Gastroesophageal sphincter (tissue), 4 donors: ENCODE results near the gene NUCB1. TPM values are rescaled to one million over a fixed set of nuclear protein-coding genes. Genes with fewer than 3 reads are reported as not detected.

Source experiments
- ATAC-seq: fragments of 150-250 bp; one replicate; pipeline ENCODE4 v1.9.1; 2016; ENCODE audit warnings: mild to moderate bottlenecking, moderate library complexity
- H3K27ac ChIP-seq, 4 donors: fragments of 200-600 bp; sonication (generic) in 3 of 4; 1 replicate in 3 of 4; 2 replicates in 1 of 4; pipeline ENCODE4 v1.5.1; 2016 to 2019
- H3K27me3 ChIP-seq: fragments of 200-600 bp; sonication (generic); one replicate; pipeline ENCODE4 v1.5.1; 2019
- H3K36me3 ChIP-seq, 2 donors: fragments of 200-600 bp; sonication (generic); one replicate each; pipeline ENCODE4 v1.5.1; 2019; ENCODE audit warnings: control low read depth in 1 of 2
- H3K4me1 ChIP-seq, 3 donors: fragments of 200-600 bp; sonication (generic); 1 replicate in 2 of 3; 2 replicates in 1 of 3; pipeline ENCODE4 v1.5.1; 2016 to 2019; ENCODE audit warnings: control low read depth in 2 of 3
- H3K4me3 ChIP-seq, 2 donors: fragments of 200-600 bp; sonication (generic); one replicate each; pipeline ENCODE4 v1.5.1; 2019; ENCODE audit warnings: mild to moderate bottlenecking in 1 of 2, moderate library complexity in 1 of 2
- H3K9me3 ChIP-seq, 3 donors: fragments of 200-600 bp; sonication (generic); one replicate each; pipeline ENCODE4 v1.5.1; 2017 to 2019; ENCODE audit warnings: control low read depth in 2 of 3
- EP300 ChIP-seq: sonication (generic); formaldehyde crosslinking; IDR thresholded peaks from one replicate; pipeline ENCODE4 v1.6.1; 2017; ENCODE audit warnings: antibody characterized with exemption, mild to moderate bottlenecking
- POLR2A ChIP-seq, 2 donors: fragments of 450-650 bp; IDR thresholded peaks; one replicate each; pipeline ENCODE4 v1.6.1; 2017; ENCODE audit warnings: antibody characterized with exemption in 2 of 2, mild to moderate bottlenecking in 2 of 2, moderate library complexity in 1 of 2
- POLR2AphosphoS5 ChIP-seq: sonication (generic); formaldehyde crosslinking; IDR thresholded peaks from one replicate; pipeline ENCODE4 v1.6.1; 2017; ENCODE audit warnings: antibody characterized with exemption
- WGBS, 2 donors: methylation state at CpG; one replicate each; pipeline ENCODE4 v1.1.5; 2018; ENCODE audit warnings: low coverage in 1 of 2; 5-methylcytosine and 5-hydroxymethylcytosine counted together
- total RNA-seq, 4 donors: library from RNA; depleted of rRNA; stranded (reverse); fragments of >200 nt; gene quantifications; one replicate each; pipeline ENCODE4 v1.1.0, GENCODE V29; 2016
- TF ChIP-seq, protein P1 (sequence below), 4 experiments: fragments of 200-600 bp in 2 of 4; fragments of 450-650 bp in 2 of 4; sonication (generic) in 1 of 4; IDR thresholded peaks; one replicate each; pipeline ENCODE4 v1.5.1; 2017 to 2019; ENCODE audit warnings: antibody characterized with exemption in 4 of 4, mild to moderate bottlenecking in 2 of 4, moderate library complexity in 2 of 4

The NUCB1 gene
- total RNA-seq, 4 donors from 2014 or later: 188 to 326 (median 279) TPM

DNA sequence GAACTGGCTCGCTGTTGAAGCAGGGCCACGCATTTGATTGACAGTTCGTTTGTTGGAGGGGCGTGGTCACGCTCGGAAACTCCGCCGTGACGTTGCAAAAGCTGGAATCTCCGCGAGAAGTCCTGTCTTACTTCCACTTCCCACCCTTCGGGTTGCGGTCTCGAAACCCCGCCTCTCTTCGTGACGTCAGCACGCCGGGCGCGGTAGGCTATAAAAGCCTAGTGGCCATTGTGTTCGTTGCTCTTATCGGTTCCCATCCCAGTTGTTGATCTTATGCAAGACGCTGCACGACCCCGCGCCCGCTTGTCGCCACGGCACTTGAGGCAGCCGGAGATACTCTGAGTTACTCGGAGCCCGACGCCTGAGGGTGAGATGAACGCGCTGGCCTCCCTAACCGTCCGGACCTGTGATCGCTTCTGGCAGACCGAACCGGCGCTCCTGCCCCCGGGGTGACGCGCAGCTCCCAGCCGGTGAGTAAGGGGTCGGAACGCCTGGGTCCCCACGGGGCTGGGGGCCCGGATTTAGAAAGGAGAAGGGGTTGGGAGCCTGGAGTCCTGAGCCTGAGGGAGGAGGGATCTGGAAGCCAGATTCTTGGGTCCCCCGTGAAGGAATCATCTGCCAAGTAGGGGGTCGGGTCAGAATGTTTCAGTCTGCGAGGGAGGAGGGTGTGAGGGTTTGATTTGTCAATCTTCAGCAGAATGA lies 27.8 kb upstream of the NUCB1 start, which contains the start of gene PPP1R15A:
PPP1R15A (plus strand) TSS at position 240 of the 702 bp plus-strand sequence. CDS start 813 bp downstream, outside the sequence.
- peaks cover 0 to 72% (median 26%) of the 10 kb centered on the region in 3 donors for H3K4me1 ChIP-seq
- TF ChIP-seq POLR2A (IDR thresholded peaks at IDR 0.05) (peak; percentile 99), EP300 (no peak), POLR2AphosphoS5 (peak; percentile 100)
- TF ChIP-seq, protein P1, sequence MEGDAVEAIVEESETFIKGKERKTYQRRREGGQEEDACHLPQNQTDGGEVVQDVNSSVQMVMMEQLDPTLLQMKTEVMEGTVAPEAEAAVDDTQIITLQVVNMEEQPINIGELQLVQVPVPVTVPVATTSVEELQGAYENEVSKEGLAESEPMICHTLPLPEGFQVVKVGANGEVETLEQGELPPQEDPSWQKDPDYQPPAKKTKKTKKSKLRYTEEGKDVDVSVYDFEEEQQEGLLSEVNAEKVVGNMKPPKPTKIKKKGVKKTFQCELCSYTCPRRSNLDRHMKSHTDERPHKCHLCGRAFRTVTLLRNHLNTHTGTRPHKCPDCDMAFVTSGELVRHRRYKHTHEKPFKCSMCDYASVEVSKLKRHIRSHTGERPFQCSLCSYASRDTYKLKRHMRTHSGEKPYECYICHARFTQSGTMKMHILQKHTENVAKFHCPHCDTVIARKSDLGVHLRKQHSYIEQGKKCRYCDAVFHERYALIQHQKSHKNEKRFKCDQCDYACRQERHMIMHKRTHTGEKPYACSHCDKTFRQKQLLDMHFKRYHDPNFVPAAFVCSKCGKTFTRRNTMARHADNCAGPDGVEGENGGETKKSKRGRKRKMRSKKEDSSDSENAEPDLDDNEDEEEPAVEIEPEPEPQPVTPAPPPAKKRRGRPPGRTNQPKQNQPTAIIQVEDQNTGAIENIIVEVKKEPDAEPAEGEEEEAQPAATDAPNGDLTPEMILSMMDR (IDR thresholded peaks at IDR 0.05): peak in 3 of 4 experiments; percentile 16 to 63 (median 62)
- H3K27me3 ChIP-seq: no peaks in the 10 kb centered on the region
- ATAC-seq: peak; percentile 77
- no peaks in the 10 kb centered on the region for H3K9me3 ChIP-seq
- peak within 1 kb of the TSS; percentile 86 to 99 for H3K4me3 ChIP-seq
- peaks cover 0 to 43% of the 10 kb centered on the region in 2 donors for H3K36me3 ChIP-seq
- H3K27ac ChIP-seq: peak within 1 kb of the TSS; percentile 95 to 100 (median 98)
- 0% methylated on average over 18 to 25 of the region's 53 CpGs for WGBS, 2 donors

DNA sequence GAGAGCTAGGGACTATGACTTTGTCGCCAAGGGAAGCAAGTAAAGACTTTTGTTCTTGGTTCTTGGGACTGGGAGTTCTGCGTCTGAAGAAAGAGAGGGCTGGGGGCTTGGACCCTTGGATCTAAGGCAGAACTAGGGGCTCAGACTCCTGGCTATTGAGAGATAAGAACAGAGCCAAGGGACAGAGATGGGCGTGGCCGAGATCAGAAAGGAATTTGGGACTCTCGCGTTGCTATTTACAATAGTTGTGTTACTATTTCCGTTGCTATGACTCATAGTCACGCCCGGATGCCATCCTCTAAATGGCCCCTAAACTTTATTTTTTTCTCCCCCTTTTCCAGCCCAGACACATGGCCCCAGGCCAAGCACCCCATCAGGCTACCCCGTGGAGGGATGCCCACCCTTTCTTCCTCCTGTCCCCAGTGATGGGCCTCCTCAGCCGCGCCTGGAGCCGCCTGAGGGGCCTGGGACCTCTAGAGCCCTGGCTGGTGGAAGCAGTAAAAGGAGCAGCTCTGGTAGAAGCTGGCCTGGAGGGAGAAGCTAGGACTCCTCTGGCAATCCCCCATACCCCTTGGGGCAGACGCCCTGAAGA lies 27.1 kb upstream of the NUCB1 start:
- peaks cover 0 to 49% of the 10 kb centered on the region in 2 donors for H3K36me3 ChIP-seq
- peak overlapping the region; percentile 86 to 99 for H3K4me3 ChIP-seq
- H3K4me1 ChIP-seq: peaks cover 0 to 72% (median 20%) of the 10 kb centered on the region in 3 donors
- H3K27ac ChIP-seq: peak overlapping the region; percentile 95 to 100 (median 98)
- ATAC-seq: peak; percentile 69
- no peak for TF ChIP-seq EP300
- TF ChIP-seq, protein P1 (IDR thresholded peaks at IDR 0.05): peak in 2 of 4 experiments; percentile 19 to 21
- peak; percentile 80 for TF ChIP-seq POLR2AphosphoS5
- no peak for TF ChIP-seq POLR2A (IDR thresholded peaks at IDR 0.05)
- H3K9me3 ChIP-seq: no peaks in the 10 kb centered on the region
- 0% methylated on average over 9 to 10 of the region's 14 CpGs for WGBS, 2 donors
- H3K27me3 ChIP-seq: no peaks in the 10 kb centered on the region

DNA sequence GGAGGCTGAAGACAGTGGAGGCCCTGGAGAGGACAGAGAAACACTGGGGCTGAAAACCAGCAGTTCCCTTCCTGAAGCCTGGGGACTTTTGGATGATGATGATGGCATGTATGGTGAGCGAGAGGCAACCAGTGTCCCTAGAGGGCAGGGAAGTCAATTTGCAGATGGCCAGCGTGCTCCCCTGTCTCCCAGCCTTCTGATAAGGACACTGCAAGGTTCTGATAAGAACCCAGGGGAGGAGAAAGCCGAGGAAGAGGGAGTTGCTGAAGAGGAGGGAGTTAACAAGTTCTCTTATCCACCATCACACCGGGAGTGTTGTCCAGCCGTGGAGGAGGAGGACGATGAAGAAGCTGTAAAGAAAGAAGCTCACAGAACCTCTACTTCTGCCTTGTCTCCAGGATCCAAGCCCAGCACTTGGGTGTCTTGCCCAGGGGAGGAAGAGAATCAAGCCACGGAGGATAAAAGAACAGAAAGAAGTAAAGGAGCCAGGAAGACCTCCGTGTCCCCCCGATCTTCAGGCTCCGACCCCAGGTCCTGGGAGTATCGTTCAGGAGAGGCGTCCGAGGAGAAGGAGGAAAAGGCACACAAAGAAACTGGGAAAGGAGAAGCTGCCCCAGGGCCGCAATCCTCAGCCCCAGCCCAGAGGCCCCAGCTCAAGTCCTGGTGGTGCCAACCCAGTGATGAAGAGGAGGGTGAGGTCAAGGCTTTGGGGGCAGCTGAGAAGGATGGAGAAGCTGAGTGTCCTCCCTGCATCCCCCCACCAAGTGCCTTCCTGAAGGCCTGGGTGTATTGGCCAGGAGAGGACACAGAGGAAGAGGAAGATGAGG lies 26.4 kb upstream of the NUCB1 start:
- H3K36me3 ChIP-seq: peaks cover 0 to 56% of the 10 kb centered on the region in 2 donors
- 12 to 17% methylated on average over 7 of the region's 14 CpGs for WGBS, 2 donors
- H3K27me3 ChIP-seq: no peaks in the 10 kb centered on the region
- TF ChIP-seq POLR2AphosphoS5 (no peak), POLR2A (IDR thresholded peaks at IDR 0.05) (no peak), EP300 (no peak)
- TF ChIP-seq, protein P1 (IDR thresholded peaks at IDR 0.05): no peak
- peak overlapping the region; percentile 95 to 100 (median 98) for H3K27ac ChIP-seq
- no peak for ATAC-seq
- H3K4me3 ChIP-seq: peak overlapping the region; percentile 86 to 99
- H3K9me3 ChIP-seq: no peaks in the 10 kb centered on the region
- H3K4me1 ChIP-seq: peaks cover 0 to 72% (median 20%) of the 10 kb centered on the region in 3 donors

DNA sequence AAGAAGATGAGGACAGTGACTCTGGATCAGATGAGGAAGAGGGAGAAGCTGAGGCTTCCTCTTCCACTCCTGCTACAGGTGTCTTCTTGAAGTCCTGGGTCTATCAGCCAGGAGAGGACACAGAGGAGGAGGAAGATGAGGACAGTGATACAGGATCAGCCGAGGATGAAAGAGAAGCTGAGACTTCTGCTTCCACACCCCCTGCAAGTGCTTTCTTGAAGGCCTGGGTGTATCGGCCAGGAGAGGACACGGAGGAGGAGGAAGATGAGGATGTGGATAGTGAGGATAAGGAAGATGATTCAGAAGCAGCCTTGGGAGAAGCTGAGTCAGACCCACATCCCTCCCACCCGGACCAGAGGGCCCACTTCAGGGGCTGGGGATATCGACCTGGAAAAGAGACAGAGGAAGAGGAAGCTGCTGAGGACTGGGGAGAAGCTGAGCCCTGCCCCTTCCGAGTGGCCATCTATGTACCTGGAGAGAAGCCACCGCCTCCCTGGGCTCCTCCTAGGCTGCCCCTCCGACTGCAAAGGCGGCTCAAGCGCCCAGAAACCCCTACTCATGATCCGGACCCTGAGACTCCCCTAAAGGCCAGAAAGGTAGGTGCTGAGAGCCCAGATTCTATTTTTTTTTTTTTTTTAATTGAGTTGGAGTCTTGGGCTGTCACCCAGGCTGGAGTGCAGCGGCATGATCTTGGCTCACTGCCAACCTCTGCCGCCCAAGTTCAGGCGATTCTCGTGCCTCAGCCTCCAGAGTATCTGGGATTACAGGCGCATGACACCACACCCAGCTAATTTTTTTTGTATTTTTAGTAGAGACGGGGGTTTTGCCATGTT lies 25.6 kb upstream of the NUCB1 start:
- peaks cover 0 to 66% (median 20%) of the 10 kb centered on the region in 3 donors for H3K4me1 ChIP-seq
- H3K36me3 ChIP-seq: peaks cover 0 to 61% of the 10 kb centered on the region in 2 donors
- 11 to 14% methylated on average over 9 to 16 of the region's 17 CpGs for WGBS, 2 donors

More for the DNA sequence above, 25.6 kb upstream of the NUCB1 start:
- peak overlapping the region; percentile 95 to 100 (median 98) for H3K27ac ChIP-seq
- TF ChIP-seq EP300 (no peak), POLR2AphosphoS5 (peak; percentile 3)
- H3K27me3 ChIP-seq: no peaks in the 10 kb centered on the region
- no peaks in the 10 kb centered on the region for H3K9me3 ChIP-seq
- ATAC-seq: no peak
- H3K4me3 ChIP-seq: peak overlapping the region; percentile 86 to 99
